Measurements from ENCODE around the gene U2AF1L4. TPM values are rescaled to one million over a fixed set of nuclear protein-coding genes. Genes with fewer than 3 reads are reported as not detected.

Gene U2AF1L4
- total RNA-seq, 1 experiment from 2014 or later: 20.0 TPM

DNA sequence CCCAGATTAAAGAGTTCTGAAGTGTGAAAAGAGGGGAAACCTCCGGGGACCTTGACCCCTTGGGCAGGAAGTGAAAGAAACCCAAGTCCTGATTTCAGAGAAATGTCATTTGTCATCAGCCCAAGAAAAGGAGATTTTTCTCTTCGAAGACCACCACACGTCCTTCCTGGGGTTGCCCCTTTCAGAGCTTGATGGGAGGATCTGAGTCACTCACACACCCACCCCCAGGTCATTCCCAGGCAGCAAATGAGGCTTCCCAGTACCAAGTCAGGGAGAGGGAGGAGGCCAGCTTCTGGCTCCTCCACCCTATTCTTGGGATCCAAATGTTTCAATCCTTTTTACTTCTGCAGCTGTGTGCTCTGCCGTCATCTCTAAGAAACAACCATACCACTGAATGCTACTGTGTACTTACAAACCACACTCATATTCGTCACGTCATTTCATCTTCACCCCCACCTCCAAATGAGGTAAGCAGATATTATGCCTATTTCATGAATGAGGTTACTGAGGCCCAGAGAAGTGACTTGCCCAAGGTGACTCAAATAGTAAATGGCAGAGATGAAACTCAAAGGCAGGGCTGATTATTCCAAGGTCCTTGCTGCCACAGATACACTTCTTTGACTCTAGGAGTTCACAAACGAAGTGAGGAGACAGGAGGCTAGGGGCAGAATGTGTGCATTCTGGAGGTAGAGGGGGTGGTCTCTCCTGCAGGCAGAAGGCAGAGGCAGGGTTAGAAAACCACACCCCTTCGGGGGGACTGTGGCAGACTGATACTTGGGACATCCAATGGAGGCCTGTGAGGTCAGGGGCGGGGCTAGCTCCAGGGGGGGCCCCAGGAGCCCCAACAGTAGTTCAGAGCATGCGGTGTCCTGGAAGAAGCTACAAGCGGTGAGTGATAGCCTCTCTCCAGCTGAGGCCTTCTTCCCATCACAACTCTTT lies 32.4 kb downstream of the U2AF1L4 start:
- DNase-seq (ENCODE audit: low spot score): no peak

DNA sequence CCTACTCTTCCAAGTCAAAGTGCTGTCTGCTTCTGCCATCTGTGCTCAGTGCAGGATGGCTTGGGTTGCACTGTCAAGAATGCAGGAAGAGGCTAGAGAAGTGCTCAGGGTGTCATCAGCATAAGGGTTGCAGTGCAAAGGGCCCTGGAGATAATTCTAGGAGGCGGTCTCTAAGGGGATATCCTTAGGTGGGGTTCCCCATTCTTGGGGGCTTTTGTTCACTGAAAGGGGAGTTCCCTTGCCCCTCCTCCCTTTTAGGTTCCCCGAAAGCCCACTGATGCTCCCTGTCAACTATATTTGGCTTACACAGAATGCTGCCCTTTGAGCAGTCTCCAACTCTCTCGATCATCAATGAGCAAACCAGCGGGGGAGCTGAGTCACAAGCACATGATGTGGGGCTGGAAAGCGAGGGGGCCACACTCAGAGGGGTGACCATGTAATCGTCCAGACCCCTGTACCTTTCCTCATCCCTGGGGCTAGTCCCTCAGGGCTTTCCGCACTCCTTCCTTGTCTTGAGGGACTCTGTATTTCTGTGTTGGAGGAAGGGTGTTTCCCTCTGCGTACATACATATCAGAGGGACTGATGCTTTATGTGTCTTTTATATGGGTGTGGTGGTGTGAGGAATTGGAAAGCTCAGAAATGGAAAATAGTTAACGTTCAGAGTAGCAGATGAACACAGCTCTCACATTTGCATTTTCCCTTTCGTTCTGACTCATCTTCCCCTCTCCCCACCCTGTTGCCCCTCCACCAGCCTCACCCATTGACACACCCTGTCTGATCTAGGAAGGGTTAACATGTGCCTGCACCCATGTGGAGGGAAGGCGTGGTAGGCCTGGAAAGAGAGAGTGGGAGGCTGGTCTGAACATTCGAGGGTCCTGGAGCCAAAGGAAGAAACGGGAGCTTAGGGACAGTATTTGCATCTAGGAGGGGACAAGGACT lies 34.2 kb downstream of the U2AF1L4 start:
- no peak for DNase-seq (ENCODE audit: low spot score)

DNA sequence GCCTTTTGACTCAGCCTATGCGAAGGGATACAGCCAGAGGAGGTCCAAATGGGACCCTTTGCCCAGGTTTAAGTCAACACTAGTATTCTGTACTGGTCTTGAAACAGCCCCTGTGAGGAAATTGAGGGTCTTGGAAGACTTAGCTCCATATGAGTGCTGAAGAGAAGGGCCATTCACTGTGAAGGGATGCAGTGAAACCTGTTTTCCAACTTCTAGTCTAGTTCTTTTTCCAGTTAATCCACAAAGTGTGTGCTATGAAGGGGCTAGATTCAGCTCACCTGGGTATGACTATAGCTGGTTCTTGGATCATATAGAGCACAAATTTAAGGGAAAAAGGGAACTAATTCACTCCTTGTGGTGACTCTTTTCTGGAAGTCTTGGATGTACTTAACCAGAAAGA lies 36.8 kb downstream of the U2AF1L4 start:
- no peak for DNase-seq (ENCODE audit: low spot score)

DNA sequence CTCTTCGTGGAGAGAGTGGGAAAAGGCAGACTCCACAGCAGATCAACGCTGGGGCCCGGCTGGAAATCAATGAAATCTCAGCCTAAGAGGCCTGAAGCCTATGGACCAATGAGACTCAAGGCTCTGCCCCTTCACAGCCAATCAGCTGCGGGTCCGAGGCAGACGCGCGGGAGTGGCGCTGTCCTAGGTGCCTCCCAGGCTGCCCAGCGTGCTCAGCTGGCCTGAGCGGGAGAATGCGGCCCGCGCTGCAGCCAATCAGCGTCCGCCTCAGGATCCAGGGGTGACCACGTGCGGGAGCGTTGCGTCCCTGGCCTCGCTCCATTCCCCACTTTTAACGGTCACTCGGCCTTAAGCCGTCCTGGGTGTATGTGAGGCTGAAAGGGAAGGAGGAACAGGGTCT lies 41.0 kb downstream of the U2AF1L4 start, which contains the start of gene ZBTB32:
Gene ZBTB32 (plus strand): TSS at position 341 of the 400 bp plus-strand sequence. CDS start 10,069 bp downstream, outside the sequence.
- no peak for DNase-seq (ENCODE audit: low spot score)

GRCh38 chr19:35703343-35703742 lies 41.9 kb downstream of the U2AF1L4 start:
- no peak for DNase-seq (ENCODE audit: low spot score)

- DNase-seq (ENCODE audit: low spot score): peak; percentile 99
Measured at GRCh38 chr19:35702223-35703012, 42.8 kb downstream of the U2AF1L4 start.

- no peak for DNase-seq (ENCODE audit: low spot score)
Measured at GRCh38 chr19:35696835-35697234, 48.4 kb downstream of the U2AF1L4 start.

DNA sequence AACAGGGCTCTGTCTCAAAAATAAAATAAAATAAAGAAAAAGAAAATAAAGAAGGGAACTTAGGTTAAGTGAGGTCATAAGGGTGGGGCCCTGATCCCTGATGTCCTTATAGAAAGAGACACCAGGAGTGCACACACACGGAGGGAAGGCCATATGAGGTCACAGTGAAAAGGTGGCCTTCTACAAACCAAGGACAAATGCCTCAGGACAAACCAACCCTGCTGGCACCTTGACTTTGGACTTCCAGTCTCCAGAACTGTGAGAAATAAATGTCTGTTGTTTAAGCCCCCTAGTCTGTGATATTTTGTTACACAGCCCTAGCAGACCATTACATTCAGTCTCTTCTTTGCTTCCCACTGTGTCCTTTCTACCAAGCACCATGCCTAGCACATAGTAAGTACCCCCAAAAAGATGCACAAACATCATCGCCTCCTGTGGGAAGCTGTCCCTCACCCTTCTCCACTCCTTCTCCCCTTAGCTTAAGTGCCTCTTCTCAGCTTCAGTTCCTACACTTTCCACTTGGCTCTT lies 49.3 kb downstream of the U2AF1L4 start:
- no peak for DNase-seq (ENCODE audit: low spot score)

DNA sequence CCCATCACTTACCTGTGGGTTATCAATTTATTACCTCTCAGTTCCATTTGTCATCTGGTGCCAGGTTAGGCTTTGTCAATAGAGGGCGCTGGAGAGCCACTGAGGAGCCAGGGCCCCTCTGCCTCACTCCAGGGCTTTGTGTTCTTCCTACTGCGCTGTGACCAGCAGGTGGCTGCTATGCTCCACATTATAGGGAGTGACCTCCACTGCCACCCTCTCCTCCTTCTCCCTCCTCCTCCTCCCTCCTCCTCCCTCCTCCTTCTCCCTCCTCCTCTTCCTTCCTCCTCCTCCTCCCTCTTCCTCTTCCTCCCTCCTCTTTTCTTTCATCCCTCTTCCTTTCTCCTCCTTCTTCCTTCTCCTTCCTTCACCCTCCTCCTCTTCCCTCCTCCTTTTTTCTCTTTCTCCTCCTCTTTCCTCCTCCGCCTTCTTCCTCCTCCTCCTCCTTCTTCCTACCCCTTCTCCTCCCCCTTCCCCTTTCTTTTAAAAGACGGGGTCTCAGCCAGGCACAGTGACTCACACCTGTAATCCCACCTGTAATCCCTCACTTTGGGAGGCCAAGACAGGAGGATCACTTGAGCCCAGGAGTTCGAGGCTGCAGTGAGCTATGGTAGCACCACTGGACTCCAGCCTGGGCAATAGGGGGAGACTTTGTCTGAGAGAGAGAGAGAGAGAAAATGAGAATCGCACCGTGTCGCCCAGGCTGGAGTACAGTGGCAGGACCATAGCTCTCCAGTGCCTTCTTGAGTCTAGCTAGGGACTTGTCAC lies 51.2 kb downstream of the U2AF1L4 start:
- DNase-seq (ENCODE audit: low spot score): peak; percentile 98

- no peak for DNase-seq (ENCODE audit: low spot score)
Measured at GRCh38 chr19:35693422-35693821, 51.8 kb downstream of the U2AF1L4 start.

Other genes with a start within 250 kb of the U2AF1L4 start
- gene DMKN, start 231.8 kb downstream of the U2AF1L4 start, total RNA-seq (2014; rRNA removed; shearing (Covaris generic)): 7.0 and 8.6 TPM in 2 replicates
- not detected in 2 replicates for gene SBSN, start 217.1 kb downstream of the U2AF1L4 start, total RNA-seq (2014; rRNA removed; shearing (Covaris generic))
- gene GAPDHS, start 212.0 kb downstream of the U2AF1L4 start, total RNA-seq (2014; rRNA removed; shearing (Covaris generic)): not detected in 2 replicates
- 184 and 206 TPM in 2 replicates for gene TMEM147, start 199.8 kb downstream of the U2AF1L4 start, total RNA-seq (2014; rRNA removed; shearing (Covaris generic))
- gene ATP4A, start 181.8 kb downstream of the U2AF1L4 start, total RNA-seq (2014; rRNA removed; shearing (Covaris generic)): 0.13 TPM in 1 of 2 replicates, not detected in the other
- not detected in 2 replicates for gene PMIS2, start 159.2 kb downstream of the U2AF1L4 start, total RNA-seq (2014; rRNA removed; shearing (Covaris generic))
- gene HAUS5, start 132.7 kb downstream of the U2AF1L4 start, total RNA-seq (2014; rRNA removed; shearing (Covaris generic)): 71.8 and 75.9 TPM in 2 replicates
- 218 and 225 TPM in 2 replicates for gene RBM42, start 116.4 kb downstream of the U2AF1L4 start, total RNA-seq (2014; rRNA removed; shearing (Covaris generic))
- 2.0 and 3.5 TPM in 2 replicates for gene ETV2, start 103.7 kb downstream of the U2AF1L4 start, total RNA-seq (2014; rRNA removed; shearing (Covaris generic))
- gene COX6B1, start 97.1 kb downstream of the U2AF1L4 start, total RNA-seq (2014; rRNA removed; shearing (Covaris generic)): 846 and 847 TPM in 2 replicates
- gene UPK1A, start 78.9 kb downstream of the U2AF1L4 start, total RNA-seq (2014; rRNA removed; shearing (Covaris generic)): not detected in 2 replicates
- gene ZBTB32, start 40.9 kb downstream of the U2AF1L4 start, total RNA-seq (2014; rRNA removed; shearing (Covaris generic)): not detected in 2 replicates
- gene KMT2B, start 27.4 kb downstream of the U2AF1L4 start, total RNA-seq (2014; rRNA removed; shearing (Covaris generic)): 29.3 and 30.9 TPM in 2 replicates
- 10.0 and 13.4 TPM in 2 replicates for gene IGFLR1, start 3.0 kb downstream of the U2AF1L4 start, total RNA-seq (2014; rRNA removed; shearing (Covaris generic))
- 76.2 and 77.0 TPM in 2 replicates for gene PSENEN, start 233 bp upstream of the U2AF1L4 start, total RNA-seq (2014; rRNA removed; shearing (Covaris generic))
- gene LIN37, start 3.2 kb upstream of the U2AF1L4 start, total RNA-seq (2014; rRNA removed; shearing (Covaris generic)): 13.8 and 15.5 TPM in 2 replicates
- not detected in 2 replicates for gene HSPB6, start 11.6 kb upstream of the U2AF1L4 start, total RNA-seq (2014; rRNA removed; shearing (Covaris generic))
- gene PROSER3, start 12.8 kb upstream of the U2AF1L4 start, total RNA-seq (2014; rRNA removed; shearing (Covaris generic)): 17.2 and 21.3 TPM in 2 replicates
- gene ARHGAP33, start 30.1 kb upstream of the U2AF1L4 start, total RNA-seq (2014; rRNA removed; shearing (Covaris generic)): 4.0 and 57.4 TPM in 2 replicates
- gene PRODH2, start 67.4 kb upstream of the U2AF1L4 start, total RNA-seq (2014; rRNA removed; shearing (Covaris generic)): not detected in 2 replicates
- not detected in 2 replicates for gene NPHS1, start 107.1 kb upstream of the U2AF1L4 start, total RNA-seq (2014; rRNA removed; shearing (Covaris generic))
- not detected in 2 replicates for gene KIRREL2, start 111.5 kb upstream of the U2AF1L4 start, total RNA-seq (2014; rRNA removed; shearing (Covaris generic))
- 7.0 and 12.6 TPM in 2 replicates for gene APLP1, start 123.2 kb upstream of the U2AF1L4 start, total RNA-seq (2014; rRNA removed; shearing (Covaris generic))
- 26.6 and 31.0 TPM in 2 replicates for gene NFKBID, start 155.1 kb upstream of the U2AF1L4 start, total RNA-seq (2014; rRNA removed; shearing (Covaris generic))
- 0.47 TPM in 1 of 2 replicates, not detected in the other for gene HCST, start 157.1 kb upstream of the U2AF1L4 start, total RNA-seq (2014; rRNA removed; shearing (Covaris generic))
- gene TYROBP, start 162.9 kb upstream of the U2AF1L4 start, total RNA-seq (2014; rRNA removed; shearing (Covaris generic)): not detected in 2 replicates
- gene LRFN3, start 191.0 kb upstream of the U2AF1L4 start, total RNA-seq (2014; rRNA removed; shearing (Covaris generic)): 3.0 and 6.5 TPM in 2 replicates
- gene SDHAF1, start 249.8 kb upstream of the U2AF1L4 start, total RNA-seq (2014; rRNA removed; shearing (Covaris generic)): 70.6 and 70.7 TPM in 2 replicates

Measured in HT-29 (cell line).